LNCAP (cell line): ENCODE results near the gene MEGF6.

Source experiments
- TF ChIP-seq, protein P1 (sequence below): fragments of 450-650 bp; IDR thresholded peaks from 2 replicates; pipeline ENCODE4 v1.5.1; 2017; ENCODE audit warnings: mild to moderate bottlenecking

The MEGF6 gene

DNA sequence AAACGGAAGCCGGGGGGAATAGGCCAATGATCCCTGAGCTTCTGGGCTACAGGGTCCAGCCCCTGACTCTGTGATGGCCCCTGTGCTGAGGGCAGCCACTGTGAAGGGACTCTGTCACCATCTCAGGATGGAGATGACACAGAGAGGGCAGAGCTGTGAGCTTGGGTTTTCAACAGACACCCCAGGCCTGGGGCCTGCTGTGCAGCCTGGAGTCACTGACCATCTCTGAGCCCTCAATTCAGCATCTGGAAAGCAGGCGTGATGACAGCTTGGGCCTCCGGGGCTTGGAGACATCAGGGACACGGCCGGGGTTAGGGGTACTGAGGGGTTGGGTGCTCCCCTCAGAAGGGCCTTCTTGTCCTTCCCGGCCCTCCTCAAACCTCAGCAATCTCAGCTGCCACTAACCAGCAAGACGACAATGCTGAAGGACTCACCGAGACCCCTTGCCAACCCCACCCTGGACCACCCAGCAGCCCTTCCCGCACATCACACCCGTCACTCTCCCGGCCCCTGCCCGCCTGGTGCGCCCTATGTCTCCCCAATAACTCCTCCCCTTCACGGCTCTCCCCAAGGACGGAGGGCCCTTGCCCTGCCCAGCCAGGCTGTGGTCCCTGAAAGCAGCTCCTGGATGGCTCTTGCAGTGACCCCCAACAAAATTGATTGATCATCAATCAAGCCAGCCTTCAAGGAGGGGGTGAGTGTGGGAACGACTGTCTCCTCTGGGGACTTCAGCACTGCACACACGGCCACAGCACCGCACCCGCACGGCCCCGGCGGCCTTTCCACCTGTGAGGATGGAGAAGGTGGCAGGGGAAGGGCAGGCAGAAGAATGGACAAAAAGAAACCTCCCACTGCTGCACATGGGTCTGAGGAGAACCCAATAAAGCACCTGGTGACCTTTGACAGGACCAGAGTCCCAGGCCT lies 4.3 kb downstream of the MEGF6 start:
- TF ChIP-seq, protein P1, sequence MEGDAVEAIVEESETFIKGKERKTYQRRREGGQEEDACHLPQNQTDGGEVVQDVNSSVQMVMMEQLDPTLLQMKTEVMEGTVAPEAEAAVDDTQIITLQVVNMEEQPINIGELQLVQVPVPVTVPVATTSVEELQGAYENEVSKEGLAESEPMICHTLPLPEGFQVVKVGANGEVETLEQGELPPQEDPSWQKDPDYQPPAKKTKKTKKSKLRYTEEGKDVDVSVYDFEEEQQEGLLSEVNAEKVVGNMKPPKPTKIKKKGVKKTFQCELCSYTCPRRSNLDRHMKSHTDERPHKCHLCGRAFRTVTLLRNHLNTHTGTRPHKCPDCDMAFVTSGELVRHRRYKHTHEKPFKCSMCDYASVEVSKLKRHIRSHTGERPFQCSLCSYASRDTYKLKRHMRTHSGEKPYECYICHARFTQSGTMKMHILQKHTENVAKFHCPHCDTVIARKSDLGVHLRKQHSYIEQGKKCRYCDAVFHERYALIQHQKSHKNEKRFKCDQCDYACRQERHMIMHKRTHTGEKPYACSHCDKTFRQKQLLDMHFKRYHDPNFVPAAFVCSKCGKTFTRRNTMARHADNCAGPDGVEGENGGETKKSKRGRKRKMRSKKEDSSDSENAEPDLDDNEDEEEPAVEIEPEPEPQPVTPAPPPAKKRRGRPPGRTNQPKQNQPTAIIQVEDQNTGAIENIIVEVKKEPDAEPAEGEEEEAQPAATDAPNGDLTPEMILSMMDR: no peak

DNA sequence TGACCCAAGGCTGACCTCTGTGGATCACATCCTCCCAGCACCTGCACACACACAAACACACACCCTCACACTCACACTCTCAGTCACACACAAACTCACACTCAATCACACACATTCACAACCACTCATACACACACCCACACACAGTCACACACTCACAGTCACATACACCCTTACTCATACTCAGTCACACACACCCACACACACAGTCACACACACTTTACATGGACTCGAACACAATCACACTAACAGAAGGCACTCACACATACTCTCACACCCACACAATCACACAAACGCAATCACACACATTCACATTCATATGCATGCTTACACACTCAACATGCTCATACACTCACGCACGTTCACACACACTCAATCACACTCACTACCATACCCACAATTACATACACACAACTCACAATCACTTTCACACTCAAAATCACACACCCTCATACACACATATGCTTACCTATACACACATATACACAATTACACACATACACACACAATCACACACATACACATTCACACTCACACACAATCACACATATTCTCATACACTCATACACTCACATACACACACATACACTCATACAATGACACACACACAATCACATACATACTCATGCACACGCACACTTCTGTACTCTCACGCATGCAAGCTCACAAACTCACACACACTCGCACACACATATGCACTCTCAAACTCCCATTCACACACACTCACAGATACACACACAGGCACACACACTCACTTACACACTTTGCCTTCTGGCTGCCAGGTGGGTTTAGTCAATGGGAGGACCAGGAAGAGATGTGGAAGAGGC lies 6.1 kb downstream of the MEGF6 start:
- TF ChIP-seq, protein P1: no peak

DNA sequence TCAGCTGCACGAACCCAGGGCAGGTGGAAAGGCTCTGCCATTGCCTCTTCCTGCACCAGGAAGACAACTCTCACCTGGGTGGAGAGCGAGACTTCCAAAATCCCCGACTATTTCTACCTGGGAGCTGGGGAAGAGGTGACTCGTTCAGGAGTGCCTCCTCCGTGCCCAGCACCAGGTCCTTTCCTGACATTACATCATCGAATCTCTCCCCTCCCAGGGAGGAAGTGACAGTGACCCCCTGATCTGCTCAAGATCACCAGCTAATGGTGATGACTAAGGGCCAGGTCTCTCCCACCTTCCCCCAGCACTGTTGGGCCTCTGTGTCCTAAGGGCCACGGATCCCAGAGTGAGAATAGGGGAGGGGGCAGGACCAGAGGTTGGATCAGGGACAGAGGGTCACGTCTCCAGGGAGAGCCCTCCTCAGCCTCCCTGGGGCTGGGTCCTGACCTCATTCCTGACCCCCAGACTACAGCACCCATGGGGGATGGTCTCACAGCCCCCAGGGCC lies 6.8 kb downstream of the MEGF6 start:
- TF ChIP-seq, protein P1: no peak

DNA sequence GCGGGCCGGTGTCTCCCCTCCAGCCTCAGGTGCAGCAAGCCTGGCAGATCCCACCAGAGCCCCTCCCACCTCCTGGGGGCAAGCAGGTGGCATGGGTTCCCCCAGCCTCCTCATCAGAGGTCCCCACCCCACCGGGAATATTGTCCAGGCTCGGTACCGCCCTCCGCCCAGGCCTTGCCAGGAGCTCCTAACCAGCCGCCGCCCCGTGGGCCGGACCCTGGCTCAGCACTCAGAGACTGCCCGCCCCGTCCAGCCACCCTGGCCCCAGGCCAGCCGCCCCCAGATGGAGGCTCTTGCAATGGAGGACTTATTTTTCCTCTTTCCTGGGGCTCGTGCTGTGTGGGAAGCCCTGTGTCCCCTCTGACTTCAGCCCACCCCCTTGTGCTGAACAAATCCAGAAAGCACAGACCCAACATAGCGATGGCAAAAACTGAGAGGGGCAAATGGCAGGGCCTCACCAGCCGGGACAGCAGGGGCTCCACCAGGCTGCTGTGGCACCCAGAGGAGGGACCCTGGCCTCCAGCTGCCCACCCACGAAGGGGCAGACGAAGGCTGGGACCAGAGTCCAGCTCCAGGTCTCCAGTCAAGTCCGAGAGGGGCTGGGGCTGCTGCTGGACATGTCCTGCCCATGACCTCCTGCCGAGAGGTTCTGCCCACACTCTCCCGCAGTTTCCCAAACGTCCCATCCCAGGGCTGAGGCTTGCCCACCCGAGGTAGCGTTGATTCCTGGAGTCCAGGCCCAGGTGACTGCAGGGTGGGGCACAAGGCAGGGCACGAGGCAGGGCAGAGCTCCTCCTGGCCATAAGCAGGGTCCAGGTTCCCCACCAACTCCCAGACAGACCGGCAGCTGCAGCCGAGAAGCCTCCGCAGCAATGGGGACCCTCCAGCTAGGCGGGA lies 7.5 kb downstream of the MEGF6 start:
- TF ChIP-seq, protein P1: no peak

DNA sequence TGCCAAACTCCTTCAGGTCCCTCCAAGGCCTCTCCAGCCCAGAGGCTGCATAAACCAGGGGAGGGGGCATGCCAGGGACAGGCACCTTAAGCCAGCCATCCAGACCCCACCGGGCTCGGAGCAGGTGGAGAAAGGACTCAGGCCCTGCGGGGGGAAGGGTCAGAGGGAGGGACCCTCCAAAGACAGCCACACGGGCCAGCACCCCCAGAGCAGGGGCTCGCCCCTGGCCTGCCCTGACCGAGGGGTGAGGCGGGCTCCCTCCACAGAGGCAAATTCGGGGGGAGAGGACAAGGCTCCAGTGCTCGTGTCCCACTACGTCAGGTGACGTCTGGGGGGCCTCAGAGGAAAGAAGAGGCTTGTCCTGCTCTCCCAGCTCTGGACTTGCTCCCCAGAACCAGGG lies 8.2 kb downstream of the MEGF6 start:
- TF ChIP-seq, protein P1: no peak

DNA sequence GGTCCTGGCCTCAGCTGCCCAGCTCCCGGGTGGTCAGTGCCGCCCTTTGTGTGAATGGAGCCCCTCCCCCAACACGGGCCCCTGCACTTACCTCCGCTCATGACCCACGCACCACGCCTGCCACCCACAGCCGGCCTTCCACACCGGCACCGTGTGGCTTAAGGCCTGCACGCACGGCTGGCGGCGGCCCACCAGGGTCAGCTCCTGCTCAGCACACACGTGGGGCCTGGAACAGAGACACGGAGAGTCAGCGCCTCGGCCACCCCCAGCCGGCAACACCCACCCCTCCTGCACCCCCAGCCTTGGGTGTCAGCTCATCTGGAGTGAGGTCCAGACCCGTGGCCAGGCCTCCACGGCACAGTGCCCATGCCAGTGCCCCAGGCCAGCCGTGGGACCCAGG lies 8.9 kb downstream of the MEGF6 start:
- TF ChIP-seq, protein P1: no peak

DNA sequence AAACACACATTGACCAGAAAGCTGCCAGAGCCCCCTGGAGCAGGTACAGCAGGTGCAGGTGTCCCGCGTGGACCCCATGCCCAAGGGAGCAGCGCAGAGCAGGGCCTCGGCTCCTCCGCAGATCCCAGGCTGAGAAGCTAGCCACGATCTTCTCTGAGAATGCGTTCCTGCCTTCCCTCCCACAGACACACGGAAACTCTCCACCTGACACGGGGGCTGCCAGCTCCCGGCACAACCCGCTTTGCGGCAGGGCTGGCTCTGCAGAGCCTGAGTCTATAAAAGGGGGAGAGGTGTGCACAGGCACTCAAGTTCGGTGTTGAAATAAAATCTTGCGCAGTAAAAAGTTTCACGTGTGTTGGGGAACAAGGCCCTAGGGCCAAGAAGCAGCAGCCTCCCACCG lies 9.6 kb downstream of the MEGF6 start:
- TF ChIP-seq, protein P1: no peak
